Activated naive CD4-positive, alpha-beta T cell treated with anti-CD3 and anti-CD28 coated beads, Interleukin-2, amount 50 U/mL, for 24 hours (primary cell): ENCODE measurements around the gene TFF1.

Experiments used
- H3K27ac Mint-ChIP-seq: one replicate; pipeline ENCODE4 v1.8.0; 2021; ENCODE audit warnings: mild to moderate bottlenecking, mixed read lengths
- H3K27me3 Mint-ChIP-seq: one replicate; pipeline ENCODE4 v1.8.0; 2021; ENCODE audit warnings: mixed read lengths
- H3K36me3 Mint-ChIP-seq: one replicate; pipeline ENCODE4 v1.8.0; 2021; ENCODE audit warnings: mixed read lengths
- H3K4me1 Mint-ChIP-seq: one replicate; pipeline ENCODE4 v1.8.0; 2021; ENCODE audit warnings: mixed read lengths
- H3K4me3 Mint-ChIP-seq: one replicate; pipeline ENCODE4 v1.8.0; 2021; ENCODE audit warnings: mild to moderate bottlenecking, mixed read lengths
- H3K9me3 Mint-ChIP-seq: one replicate; pipeline ENCODE4 v1.8.0; 2021; ENCODE audit warnings: mixed read lengths

The TFF1 gene

GRCh38 chr21:42350318-42350910 lies 15.9 kb downstream of the TFF1 start:
- Mint-ChIP-seq H3K27ac (no peak overlapping the region), H3K4me1 (peaks cover 4% of the 10 kb centered on the region), H3K4me3 (no peak overlapping the region), H3K27me3 (no peaks in the 10 kb centered on the region), H3K9me3 (peaks cover 15% of the 10 kb centered on the region), H3K36me3 (peaks cover 4% of the 10 kb centered on the region)

GRCh38 chr21:42349420-42350317 lies 16.7 kb downstream of the TFF1 start:
- H3K4me1 Mint-ChIP-seq: peaks cover 4% of the 10 kb centered on the region
- H3K27ac Mint-ChIP-seq: no peak overlapping the region
- H3K4me3 Mint-ChIP-seq: no peak overlapping the region
- H3K36me3 Mint-ChIP-seq: peaks cover 3% of the 10 kb centered on the region
- peaks cover 10% of the 10 kb centered on the region for H3K9me3 Mint-ChIP-seq
- no peaks in the 10 kb centered on the region for H3K27me3 Mint-ChIP-seq

GRCh38 chr21:42348762-42349161 lies 17.6 kb downstream of the TFF1 start:
- Mint-ChIP-seq H3K27me3 (no peaks in the 10 kb centered on the region), H3K36me3 (peaks cover 3% of the 10 kb centered on the region), H3K4me3 (no peak overlapping the region), H3K27ac (no peak overlapping the region), H3K9me3 (peaks cover 5% of the 10 kb centered on the region), H3K4me1 (peaks cover 4% of the 10 kb centered on the region)

GRCh38 chr21:42347601-42348327 lies 18.6 kb downstream of the TFF1 start:
- Mint-ChIP-seq H3K9me3 (no peaks in the 10 kb centered on the region), H3K4me3 (no peak overlapping the region)

GRCh38 chr21:42346866-42347600 lies 19.3 kb downstream of the TFF1 start:
- no peaks in the 10 kb centered on the region for H3K27me3 Mint-ChIP-seq
- no peak overlapping the region for H3K4me3 Mint-ChIP-seq
- H3K9me3 Mint-ChIP-seq: no peaks in the 10 kb centered on the region
- H3K27ac Mint-ChIP-seq: peak overlapping the region; percentile 35
- no peaks in the 10 kb centered on the region for H3K4me1 Mint-ChIP-seq
- no peaks in the 10 kb centered on the region for H3K36me3 Mint-ChIP-seq

More at GRCh38 chr21:42347601-42348327, 18.6 kb downstream of the TFF1 start:
- H3K27ac Mint-ChIP-seq: no peak overlapping the region
- H3K36me3 Mint-ChIP-seq: no peaks in the 10 kb centered on the region
- H3K27me3 Mint-ChIP-seq: no peaks in the 10 kb centered on the region
- H3K4me1 Mint-ChIP-seq: no peaks in the 10 kb centered on the region

GRCh38 chr21:42346441-42346840 lies 19.9 kb downstream of the TFF1 start:
- H3K27me3 Mint-ChIP-seq: no peaks in the 10 kb centered on the region
- H3K9me3 Mint-ChIP-seq: no peaks in the 10 kb centered on the region
- H3K4me3 Mint-ChIP-seq: no peak overlapping the region
- H3K36me3 Mint-ChIP-seq: no peaks in the 10 kb centered on the region
- no peaks in the 10 kb centered on the region for H3K4me1 Mint-ChIP-seq
- H3K27ac Mint-ChIP-seq: no peak overlapping the region

GRCh38 chr21:42344631-42345030 lies 21.7 kb downstream of the TFF1 start:
- Mint-ChIP-seq H3K4me1 (no peaks in the 10 kb centered on the region), H3K36me3 (no peaks in the 10 kb centered on the region), H3K4me3 (no peak overlapping the region), H3K27ac (no peak overlapping the region), H3K27me3 (no peaks in the 10 kb centered on the region), H3K9me3 (no peaks in the 10 kb centered on the region)

- no peak overlapping the region for H3K4me3 Mint-ChIP-seq
- no peaks in the 10 kb centered on the region for H3K9me3 Mint-ChIP-seq
- no peaks in the 10 kb centered on the region for H3K27me3 Mint-ChIP-seq
- no peaks in the 10 kb centered on the region for H3K36me3 Mint-ChIP-seq
- H3K27ac Mint-ChIP-seq: no peak overlapping the region
- no peaks in the 10 kb centered on the region for H3K4me1 Mint-ChIP-seq
Measured at GRCh38 chr21:42343963-42344510, 22.3 kb downstream of the TFF1 start.

GRCh38 chr21:42343556-42343955 lies 22.8 kb downstream of the TFF1 start:
- Mint-ChIP-seq H3K27ac (no peak overlapping the region), H3K4me1 (no peaks in the 10 kb centered on the region), H3K4me3 (no peak overlapping the region), H3K9me3 (no peaks in the 10 kb centered on the region), H3K27me3 (no peaks in the 10 kb centered on the region), H3K36me3 (no peaks in the 10 kb centered on the region)

- Mint-ChIP-seq H3K4me1 (peaks cover 2% of the 10 kb centered on the region), H3K4me3 (no peak overlapping the region), H3K9me3 (no peaks in the 10 kb centered on the region), H3K27me3 (no peaks in the 10 kb centered on the region), H3K27ac (no peak overlapping the region), H3K36me3 (no peaks in the 10 kb centered on the region)
Measured at GRCh38 chr21:42343101-42343500, 23.2 kb downstream of the TFF1 start.

GRCh38 chr21:42341776-42342542 lies 24.4 kb downstream of the TFF1 start:
- Mint-ChIP-seq H3K4me3 (no peak overlapping the region), H3K27me3 (no peaks in the 10 kb centered on the region), H3K4me1 (peaks cover 12% of the 10 kb centered on the region), H3K9me3 (no peaks in the 10 kb centered on the region), H3K36me3 (no peaks in the 10 kb centered on the region), H3K27ac (no peak overlapping the region)

- Mint-ChIP-seq H3K36me3 (no peaks in the 10 kb centered on the region), H3K9me3 (no peaks in the 10 kb centered on the region), H3K4me3 (no peak overlapping the region), H3K27me3 (no peaks in the 10 kb centered on the region), H3K27ac (no peak overlapping the region), H3K4me1 (peaks cover 12% of the 10 kb centered on the region)
Measured at GRCh38 chr21:42340187-42341050, 25.9 kb downstream of the TFF1 start.

- H3K4me1 Mint-ChIP-seq: peaks cover 12% of the 10 kb centered on the region
- H3K27me3 Mint-ChIP-seq: no peaks in the 10 kb centered on the region
- H3K36me3 Mint-ChIP-seq: no peaks in the 10 kb centered on the region
- H3K4me3 Mint-ChIP-seq: no peak overlapping the region
- no peaks in the 10 kb centered on the region for H3K9me3 Mint-ChIP-seq
- H3K27ac Mint-ChIP-seq: no peak overlapping the region
Measured at GRCh38 chr21:42338729-42339715, 27.3 kb downstream of the TFF1 start.
